HCT116 (cell line): ENCODE data around the gene NUDT14.

Source experiments
- POLR2A ChIP-seq: IDR thresholded peaks from 2 replicates; pipeline ENCODE4 v1.7.0; 2011; ENCODE audit warnings: borderline replicate concordance; ENCODE audit not compliant: insufficient read depth, insufficient read length; ENCODE audit errors: extremely low read depth
- POLR2AphosphoS5 ChIP-seq: IDR thresholded peaks from 2 replicates; pipeline ENCODE4 v1.6.1; 2011; ENCODE audit warnings: mild to moderate bottlenecking, low read depth, low read length, moderate library complexity
- RAD21 ChIP-seq: IDR thresholded peaks from 2 replicates; pipeline ENCODE4 v1.6.1; 2012; ENCODE audit warnings: low read depth, mild to moderate bottlenecking
- SIN3A ChIP-seq: IDR thresholded peaks from 2 replicates; pipeline ENCODE4 v1.6.1; 2012; ENCODE audit warnings: low read depth
- TF ChIP-seq, protein P1 (sequence below), 3 experiments: fragments of 200-600 bp in 1 of 3; sonication (generic) in 1 of 3; IDR thresholded peaks in 2 of 3; conservative IDR thresholded peaks in 1 of 3; 2 replicates each; pipeline ENCODE4 v1.5.1; 2012 to 2017; ENCODE audit warnings: low read depth in 2 of 3, low read length in 2 of 3, antibody characterized with exemption in 1 of 3, borderline replicate concordance in 1 of 3, control low read depth in 1 of 3, mild to moderate bottlenecking in 1 of 3, mixed read lengths in 1 of 3, mixed run types in 1 of 3, moderate library complexity in 1 of 3; ENCODE audit not compliant: insufficient read depth in 1 of 3
- TF ChIP-seq, protein P2 (sequence below): IDR thresholded peaks from 2 replicates; pipeline ENCODE4 v1.6.1; 2012
- TF ChIP-seq, protein P3 (sequence below): IDR thresholded peaks from 2 replicates; pipeline ENCODE4 v1.6.1; 2012

DNA sequence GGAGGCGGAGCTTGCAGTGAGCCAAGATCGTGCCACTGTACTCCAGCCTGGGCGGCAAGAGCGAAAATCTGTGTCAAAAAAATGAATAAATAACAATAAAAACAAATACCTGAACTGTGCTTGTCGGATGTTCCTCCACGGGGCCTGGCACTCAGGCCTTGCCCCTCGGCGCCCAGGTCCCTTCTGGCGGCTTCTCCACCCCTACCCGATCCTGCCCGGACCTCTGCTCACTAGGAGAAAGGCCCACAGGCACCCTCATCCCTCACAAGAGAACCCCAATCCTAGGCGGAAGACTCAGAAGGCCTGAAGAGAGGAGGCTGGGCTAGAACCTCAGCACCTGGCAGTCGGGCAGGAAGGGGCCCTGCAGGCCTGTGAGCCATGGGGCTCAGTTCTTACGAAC is 46.2 kb upstream of the NUDT14 start:
- TF ChIP-seq, protein P1, sequence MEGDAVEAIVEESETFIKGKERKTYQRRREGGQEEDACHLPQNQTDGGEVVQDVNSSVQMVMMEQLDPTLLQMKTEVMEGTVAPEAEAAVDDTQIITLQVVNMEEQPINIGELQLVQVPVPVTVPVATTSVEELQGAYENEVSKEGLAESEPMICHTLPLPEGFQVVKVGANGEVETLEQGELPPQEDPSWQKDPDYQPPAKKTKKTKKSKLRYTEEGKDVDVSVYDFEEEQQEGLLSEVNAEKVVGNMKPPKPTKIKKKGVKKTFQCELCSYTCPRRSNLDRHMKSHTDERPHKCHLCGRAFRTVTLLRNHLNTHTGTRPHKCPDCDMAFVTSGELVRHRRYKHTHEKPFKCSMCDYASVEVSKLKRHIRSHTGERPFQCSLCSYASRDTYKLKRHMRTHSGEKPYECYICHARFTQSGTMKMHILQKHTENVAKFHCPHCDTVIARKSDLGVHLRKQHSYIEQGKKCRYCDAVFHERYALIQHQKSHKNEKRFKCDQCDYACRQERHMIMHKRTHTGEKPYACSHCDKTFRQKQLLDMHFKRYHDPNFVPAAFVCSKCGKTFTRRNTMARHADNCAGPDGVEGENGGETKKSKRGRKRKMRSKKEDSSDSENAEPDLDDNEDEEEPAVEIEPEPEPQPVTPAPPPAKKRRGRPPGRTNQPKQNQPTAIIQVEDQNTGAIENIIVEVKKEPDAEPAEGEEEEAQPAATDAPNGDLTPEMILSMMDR (IDR thresholded peaks at IDR 0.05 in 2 of 3, conservative IDR thresholded peaks at IDR 0.05 in 1 of 3; ENCODE audit: borderline replicate concordance in 1 of 3, insufficient read depth in 1 of 3, low read depth in 2 of 3, low read length in 2 of 3): no peak
- TF ChIP-seq, protein P2, sequence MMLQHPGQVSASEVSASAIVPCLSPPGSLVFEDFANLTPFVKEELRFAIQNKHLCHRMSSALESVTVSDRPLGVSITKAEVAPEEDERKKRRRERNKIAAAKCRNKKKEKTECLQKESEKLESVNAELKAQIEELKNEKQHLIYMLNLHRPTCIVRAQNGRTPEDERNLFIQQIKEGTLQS: no peak
- no peak for TF ChIP-seq POLR2AphosphoS5
- TF ChIP-seq POLR2A: no peak
- TF ChIP-seq, protein P3, sequence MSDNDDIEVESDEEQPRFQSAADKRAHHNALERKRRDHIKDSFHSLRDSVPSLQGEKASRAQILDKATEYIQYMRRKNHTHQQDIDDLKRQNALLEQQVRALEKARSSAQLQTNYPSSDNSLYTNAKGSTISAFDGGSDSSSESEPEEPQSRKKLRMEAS: no peak
- no peak for TF ChIP-seq RAD21
- TF ChIP-seq SIN3A: no peak
